HepG2 (cell line): ENCODE data around the gene TUBGCP5. TPM values are rescaled to one million over a fixed set of nuclear protein-coding genes. Genes with fewer than 3 reads are reported as not detected.
A peak's percentile ranks its signal among the peaks of the same experiment; 100 is the strongest.

ENCODE experiments used
- HNF4G ChIP-seq, 2 experiments: sonication (generic) in 1 of 2; formaldehyde crosslinking in 1 of 2; IDR thresholded peaks; 2 replicates each; pipeline versions ENCODE4 v1.4.0 to v1.6.1; 2011 to 2020; ENCODE audit warnings: borderline replicate concordance in 2 of 2, low read depth in 2 of 2, mild to moderate bottlenecking in 2 of 2, low read length in 1 of 2, missing genetic modification reagents in 1 of 2, moderate library complexity in 1 of 2
- JUNB ChIP-seq: sonication (generic); formaldehyde crosslinking; IDR thresholded peaks from 2 replicates; pipeline ENCODE4 v1.8.0; 2022; ENCODE audit warnings: missing genetic modification reagents, mild to moderate bottlenecking, borderline replicate concordance
- KDM3A ChIP-seq: IDR thresholded peaks from 2 replicates; pipeline ENCODE4 v1.6.1; 2018; ENCODE audit warnings: low read depth, missing compliant biosample characterization
- NFYC ChIP-seq: IDR thresholded peaks from 2 replicates; pipeline ENCODE4 v1.6.1; 2016; ENCODE audit warnings: missing genetic modification reagents, missing compliant biosample characterization
- PHF20 ChIP-seq: sonication (generic); formaldehyde crosslinking; IDR thresholded peaks from 2 replicates; pipeline ENCODE4 v1.5.0; 2020; ENCODE audit warnings: mild to moderate bottlenecking, missing genetic modification reagents
- PHF8 ChIP-seq: sonication (generic); formaldehyde crosslinking; IDR thresholded peaks from 2 replicates; pipeline ENCODE4 v1.5.0; 2020; ENCODE audit warnings: missing genetic modification reagents
- SIN3B ChIP-seq: fragments of 150-350 bp; IDR thresholded peaks from 2 replicates; pipeline ENCODE4 v1.6.1; 2014; ENCODE audit warnings: low read length
- SP4 ChIP-seq: sonication (generic); formaldehyde crosslinking; IDR thresholded peaks from 2 replicates; pipeline ENCODE4 v1.8.1; 2023; ENCODE audit warnings: mild to moderate bottlenecking, missing genetic modification reagents
- TBL1XR1 ChIP-seq: fragments of 150-350 bp; IDR thresholded peaks from 2 replicates; pipeline ENCODE4 v1.6.1; 2014; ENCODE audit warnings: borderline replicate concordance, low read length; ENCODE audit not compliant: partially characterized antibody
- ZC3H4 ChIP-seq: sonication (generic); formaldehyde crosslinking; IDR thresholded peaks from 2 replicates; pipeline ENCODE4 v1.4.0; 2020; ENCODE audit warnings: missing genetic modification reagents, borderline replicate concordance
- ZMYM3 ChIP-seq: sonication (generic); formaldehyde crosslinking; IDR thresholded peaks from 2 replicates; pipeline ENCODE4 v1.5.1; 2020; ENCODE audit warnings: mild to moderate bottlenecking, missing genetic modification reagents
- ZNF20 ChIP-seq: sonication (generic); formaldehyde crosslinking; IDR thresholded peaks from 2 replicates; pipeline ENCODE4 v1.4.0; 2020; ENCODE audit warnings: mild to moderate bottlenecking, moderate library complexity, missing genetic modification reagents
- ZNF687 ChIP-seq: sonication (generic); formaldehyde crosslinking; IDR thresholded peaks from 2 replicates; pipeline ENCODE4 v1.5.1; 2020; ENCODE audit warnings: mild to moderate bottlenecking, missing genetic modification reagents, moderate library complexity
- ZNF709 ChIP-seq: sonication (generic); formaldehyde crosslinking; IDR thresholded peaks from 2 replicates; pipeline ENCODE4 v1.5.0; 2020; ENCODE audit warnings: mild to moderate bottlenecking, missing genetic modification reagents
- polyA plus RNA-seq, 8 experiments: library from polyadenylated mRNA; depleted of rRNA in 3 of 8; stranded (reverse) in 7 of 8; unstranded in 1 of 8; fragments of >200 nt; fragmentation: Illumina TruSeq in 4 of 8; extraction: Trizol in 4 of 8; gene quantifications; 2 replicates each; pipeline versions ENCODE4 v1.2.1 to v1.2.3, GENCODE V29; 2011 to 2016; ENCODE audit warnings: low read depth in 4 of 8, missing spikeins in 1 of 8, mixed read lengths in 1 of 8; ENCODE audit not compliant: insufficient read depth in 1 of 8
- total RNA-seq, 5 experiments: library from RNA; depleted of rRNA; stranded (reverse); fragments of >200 nt; fragmentation: Illumina TruSeq; extraction: Trizol; gene quantifications; 2 replicates each; pipeline ENCODE4 v1.2.3, GENCODE V29; 2016; ENCODE audit warnings: low read depth in 1 of 5
- TF ChIP-seq, protein P1 (sequence below): sonication (generic); formaldehyde crosslinking; IDR thresholded peaks from 2 replicates; pipeline ENCODE4 v1.5.1; 2020; ENCODE audit warnings: missing genetic modification reagents, mild to moderate bottlenecking, borderline replicate concordance
- TF ChIP-seq, protein P2 (sequence below): sonication (generic); formaldehyde crosslinking; IDR thresholded peaks from 2 replicates; pipeline ENCODE4 v1.5.1; 2020; ENCODE audit warnings: mild to moderate bottlenecking, missing genetic modification reagents
- TF ChIP-seq, protein P3 (sequence below): sonication (generic); formaldehyde crosslinking; IDR thresholded peaks from 2 replicates; pipeline ENCODE4 v1.5.0; 2020; ENCODE audit warnings: missing genetic modification reagents

The TUBGCP5 gene
- total and polyA plus RNA-seq, 2 of the 13 experiments (the other 11 are each of a cell fraction or from before 2014, with no cell fraction given), result 7.2 to 25.0 TPM

DNA sequence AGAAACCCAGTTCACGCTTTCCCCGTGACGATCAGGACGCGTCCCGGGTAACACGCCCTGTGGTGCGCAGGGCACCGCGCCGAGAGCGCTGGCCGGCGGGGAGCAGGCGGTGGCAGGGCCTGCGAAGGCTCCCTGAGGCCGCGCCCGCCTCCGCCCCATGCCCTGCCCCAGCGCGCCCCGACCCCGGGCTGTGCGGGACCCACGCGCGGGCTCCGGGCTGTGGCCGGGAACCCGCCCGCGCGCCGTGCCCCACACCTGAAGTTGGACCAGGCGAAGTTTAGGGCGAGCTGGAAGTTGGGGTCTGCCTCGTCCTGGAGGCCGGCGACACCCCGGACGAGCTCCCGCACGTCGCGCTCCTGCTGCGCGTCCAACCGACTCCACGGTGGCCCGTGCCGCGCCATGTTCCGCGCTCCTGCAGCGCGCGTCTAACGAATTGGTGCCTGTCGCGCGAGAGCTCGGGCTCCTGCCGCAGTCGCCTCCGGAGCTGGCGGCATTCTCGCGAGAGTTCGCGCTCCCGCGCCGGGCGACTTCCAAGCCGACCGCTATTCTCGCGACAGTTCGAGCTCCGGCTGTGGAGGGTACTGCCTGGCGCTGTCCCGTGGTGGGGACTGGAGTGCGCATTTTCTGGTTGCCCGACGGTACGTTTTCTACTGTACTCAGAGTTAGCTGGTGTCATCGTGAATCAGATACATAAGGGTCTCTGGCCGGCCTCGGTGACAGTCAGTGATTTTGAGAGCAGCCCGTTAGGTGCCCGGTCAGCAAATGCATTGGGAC, at the start of gene TUBGCP5 (continued):
- peak; percentile 88 for TF ChIP-seq ZNF687 (CRISPR knock-in tag)
- TF ChIP-seq ZNF20 (CRISPR knock-in tag), result no peak
- peak; percentile 28; the same call in 1 of the 2 replicates for TF ChIP-seq NFYC (CRISPR knock-in tag)
- TF ChIP-seq HNF4G (IDR thresholded peaks at IDR 0.05; ENCODE audit: borderline replicate concordance, low read depth, low read length), result no peak
- TF ChIP-seq HNF4G (CRISPR knock-in tag; IDR thresholded peaks at IDR 0.05; ENCODE audit: borderline replicate concordance, low read depth), result no peak
- TF ChIP-seq KDM3A (CRISPR knock-in tag), result no peak
- peak; percentile 70 for TF ChIP-seq PHF20
- TF ChIP-seq ZMYM3, result no peak
- TF ChIP-seq JUNB, result 0 out of 2 replicates have a peak, but pooled peaks have one; percentile 25
- TF ChIP-seq ZNF709 (CRISPR knock-in tag), result no peak
- TF ChIP-seq ZC3H4 (CRISPR knock-in tag), result no peak
- TF ChIP-seq, protein P1, sequence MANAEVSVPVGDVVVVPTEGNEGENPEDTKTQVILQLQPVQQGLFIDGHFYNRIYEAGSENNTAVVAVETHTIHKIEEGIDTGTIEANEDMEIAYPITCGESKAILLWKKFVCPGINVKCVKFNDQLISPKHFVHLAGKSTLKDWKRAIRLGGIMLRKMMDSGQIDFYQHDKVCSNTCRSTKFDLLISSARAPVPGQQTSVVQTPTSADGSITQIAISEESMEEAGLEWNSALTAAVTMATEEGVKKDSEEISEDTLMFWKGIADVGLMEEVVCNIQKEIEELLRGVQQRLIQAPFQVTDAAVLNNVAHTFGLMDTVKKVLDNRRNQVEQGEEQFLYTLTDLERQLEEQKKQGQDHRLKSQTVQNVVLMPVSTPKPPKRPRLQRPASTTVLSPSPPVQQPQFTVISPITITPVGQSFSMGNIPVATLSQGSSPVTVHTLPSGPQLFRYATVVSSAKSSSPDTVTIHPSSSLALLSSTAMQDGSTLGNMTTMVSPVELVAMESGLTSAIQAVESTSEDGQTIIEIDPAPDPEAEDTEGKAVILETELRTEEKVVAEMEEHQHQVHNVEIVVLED (CRISPR knock-in tag), result peak; percentile 66; the same call in 1 of the 2 replicates
- peak; percentile 41; the same call in 1 of the 2 replicates for TF ChIP-seq SIN3B
- TF ChIP-seq SP4 (CRISPR knock-in tag), result peak; percentile 37; the same call in 1 of the 2 replicates
- peak; percentile 95 for TF ChIP-seq PHF8 (CRISPR knock-in tag)
- TF ChIP-seq, protein P2, sequence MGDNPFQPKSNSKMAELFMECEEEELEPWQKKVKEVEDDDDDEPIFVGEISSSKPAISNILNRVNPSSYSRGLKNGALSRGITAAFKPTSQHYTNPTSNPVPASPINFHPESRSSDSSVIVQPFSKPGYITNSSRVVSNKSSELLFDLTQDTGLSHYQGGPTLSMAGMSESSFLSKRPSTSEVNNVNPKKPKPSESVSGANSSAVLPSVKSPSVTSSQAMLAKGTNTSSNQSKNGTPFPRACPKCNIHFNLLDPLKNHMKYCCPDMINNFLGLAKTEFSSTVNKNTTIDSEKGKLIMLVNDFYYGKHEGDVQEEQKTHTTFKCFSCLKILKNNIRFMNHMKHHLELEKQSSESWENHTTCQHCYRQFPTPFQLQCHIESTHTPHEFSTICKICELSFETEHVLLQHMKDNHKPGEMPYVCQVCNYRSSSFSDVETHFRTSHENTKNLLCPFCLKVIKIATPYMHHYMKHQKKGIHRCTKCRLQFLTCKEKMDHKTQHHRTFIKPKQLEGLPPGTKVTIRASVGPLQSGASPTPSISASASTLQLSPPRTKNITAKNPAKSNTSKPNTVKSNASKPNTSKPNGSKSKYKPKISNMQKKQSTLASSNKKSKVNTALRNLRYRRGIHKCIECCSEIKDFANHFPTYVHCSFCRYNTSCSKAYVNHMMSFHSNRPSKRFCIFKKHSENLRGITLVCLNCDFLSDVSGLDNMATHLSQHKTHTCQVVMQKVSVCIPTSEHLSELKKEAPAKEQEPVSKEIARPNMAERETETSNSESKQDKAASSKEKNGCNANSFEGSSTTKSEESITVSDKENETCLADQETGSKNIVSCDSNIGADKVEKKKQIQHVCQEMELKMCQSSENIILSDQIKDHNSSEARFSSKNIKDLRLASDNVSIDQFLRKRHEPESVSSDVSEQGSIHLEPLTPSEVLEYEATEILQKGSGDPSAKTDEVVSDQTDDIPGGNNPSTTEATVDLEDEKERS (CRISPR knock-in tag), result no peak
- TF ChIP-seq TBL1XR1, result peak; percentile 15
- TF ChIP-seq, protein P3, sequence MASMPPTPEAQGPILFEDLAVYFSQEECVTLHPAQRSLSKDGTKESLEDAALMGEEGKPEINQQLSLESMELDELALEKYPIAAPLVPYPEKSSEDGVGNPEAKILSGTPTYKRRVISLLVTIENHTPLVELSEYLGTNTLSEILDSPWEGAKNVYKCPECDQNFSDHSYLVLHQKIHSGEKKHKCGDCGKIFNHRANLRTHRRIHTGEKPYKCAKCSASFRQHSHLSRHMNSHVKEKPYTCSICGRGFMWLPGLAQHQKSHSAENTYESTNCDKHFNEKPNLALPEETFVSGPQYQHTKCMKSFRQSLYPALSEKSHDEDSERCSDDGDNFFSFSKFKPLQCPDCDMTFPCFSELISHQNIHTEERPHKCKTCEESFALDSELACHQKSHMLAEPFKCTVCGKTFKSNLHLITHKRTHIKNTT (CRISPR knock-in tag), result no peak
